ENCODE data around the gene EFCAB13.

The EFCAB13 gene

DNA sequence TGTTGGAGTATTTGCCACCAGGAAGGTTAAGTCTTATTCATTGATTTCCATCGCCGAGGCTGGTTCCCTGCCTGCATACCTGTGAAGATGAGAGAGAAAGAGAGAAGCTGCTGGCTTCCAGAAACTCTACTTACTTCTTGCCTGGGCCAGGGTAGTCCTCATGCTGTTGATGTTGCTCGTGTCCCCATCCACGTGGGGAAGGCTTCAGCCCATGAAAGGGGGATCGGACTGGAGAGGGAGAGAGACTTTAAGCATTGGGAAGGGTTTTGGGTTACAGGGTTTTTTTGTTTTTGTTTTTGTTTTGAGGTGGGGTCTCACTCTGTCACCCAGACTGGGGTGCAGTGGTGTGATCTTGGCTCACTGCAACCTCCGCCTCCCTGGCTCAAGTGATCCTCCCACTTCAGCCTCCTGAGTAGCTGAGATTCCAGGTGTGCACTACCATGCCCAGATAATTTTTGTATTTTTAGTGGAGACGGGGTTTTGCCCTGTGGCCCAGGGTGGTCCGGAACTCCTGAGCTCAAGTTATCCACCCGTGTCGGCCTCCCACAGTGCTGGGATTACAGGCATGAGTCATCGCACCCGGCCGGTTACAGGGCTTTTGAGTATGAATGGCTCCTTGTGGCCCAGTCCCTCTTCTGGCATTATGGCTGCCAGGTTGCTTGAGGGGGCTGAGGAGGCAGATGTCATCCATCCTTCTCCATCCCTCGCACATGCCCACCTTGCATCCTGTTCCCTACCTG is 43.5 kb upstream of the EFCAB13 start:
- no peaks in the 10 kb centered on the region for H3K9me3 ChIP-seq (ENCODE audit: control insufficient read depth, low read length)
- 72 to 73% methylated on average over 8 to 11 of the region's 14 CpGs for WGBS, 2 experiments (ENCODE audit: insufficient coverage in 2 of 2)
- H3K27ac ChIP-seq (ENCODE audit: low read depth, low read length, severe bottlenecking) = no peak overlapping the region
- peaks cover 28% of the 10 kb centered on the region for H3K4me1 ChIP-seq (ENCODE audit: control insufficient read depth, insufficient read depth, low read length, poor library complexity, severe bottlenecking)
- no peak overlapping the region for H3K4me3 ChIP-seq (ENCODE audit: extremely low read depth, insufficient read depth, low read length, poor library complexity, severe bottlenecking)
- no peaks in the 10 kb centered on the region for H3K36me3 ChIP-seq (ENCODE audit: control insufficient read depth, insufficient read depth, low read length)

DNA sequence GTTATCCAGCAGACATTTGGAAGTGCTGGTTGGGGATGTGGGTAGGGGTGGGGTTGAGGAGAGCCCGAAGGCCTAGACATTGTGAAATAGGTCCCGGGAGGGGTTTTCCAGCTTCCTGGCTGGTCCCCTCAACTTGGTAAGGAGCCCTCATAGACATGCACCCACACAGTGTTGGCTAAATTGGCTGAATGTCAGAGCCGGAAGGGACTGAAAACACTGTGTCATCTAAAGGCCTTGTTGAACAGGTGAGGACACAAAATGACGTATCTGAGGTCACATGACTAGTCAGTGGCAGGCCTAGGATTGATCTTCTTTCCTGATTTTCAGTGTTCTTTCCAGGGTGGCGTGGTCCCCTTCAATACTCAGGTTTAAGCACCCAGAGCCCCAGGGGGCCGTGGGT is 42.5 kb upstream of the EFCAB13 start:
- no peak overlapping the region for H3K27ac ChIP-seq (ENCODE audit: low read depth, low read length, severe bottlenecking)
- 98 to 100% methylated on average over 3 to 4 of the region's 6 CpGs for WGBS, 2 experiments (ENCODE audit: insufficient coverage in 2 of 2)
- no peaks in the 10 kb centered on the region for H3K36me3 ChIP-seq (ENCODE audit: control insufficient read depth, insufficient read depth, low read length)
- no peak overlapping the region for H3K4me3 ChIP-seq (ENCODE audit: extremely low read depth, insufficient read depth, low read length, poor library complexity, severe bottlenecking)
- no peaks in the 10 kb centered on the region for H3K9me3 ChIP-seq (ENCODE audit: control insufficient read depth, low read length)
- peaks cover 18% of the 10 kb centered on the region for H3K4me1 ChIP-seq (ENCODE audit: control insufficient read depth, insufficient read depth, low read length, poor library complexity, severe bottlenecking)

DNA sequence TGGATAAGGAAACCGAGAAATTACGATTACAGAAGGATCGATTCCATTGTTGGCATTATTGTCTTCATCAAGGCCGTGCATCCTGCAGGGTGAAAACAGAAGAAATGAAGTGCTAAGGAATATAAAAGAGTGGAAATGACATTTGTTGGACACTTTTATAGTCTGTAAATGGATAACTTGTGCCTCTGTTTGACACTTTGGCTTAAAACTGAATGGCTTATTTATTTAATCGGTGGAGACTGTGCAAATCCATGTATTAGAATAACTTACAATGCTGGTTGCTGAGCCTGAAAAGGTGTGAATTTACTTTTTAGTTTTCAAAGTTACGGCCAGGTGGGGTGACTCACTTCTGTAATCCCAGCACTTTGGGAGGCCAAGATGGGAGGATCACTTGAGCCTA is 38.8 kb upstream of the EFCAB13 start:
- H3K4me3 ChIP-seq (ENCODE audit: extremely low read depth, insufficient read depth, low read length, poor library complexity, severe bottlenecking) = no peak overlapping the region
- H3K36me3 ChIP-seq (ENCODE audit: control insufficient read depth, insufficient read depth, low read length) = no peaks in the 10 kb centered on the region
- no peaks in the 10 kb centered on the region for H3K9me3 ChIP-seq (ENCODE audit: control insufficient read depth, low read length)
- H3K4me1 ChIP-seq (ENCODE audit: control insufficient read depth, insufficient read depth, low read length, poor library complexity, severe bottlenecking) = peaks cover 7% of the 10 kb centered on the region
- 93% methylated on average over 5 of the region's 6 CpGs for WGBS, 2 experiments (ENCODE audit: insufficient coverage in 2 of 2)
- no peak overlapping the region for H3K27ac ChIP-seq (ENCODE audit: low read depth, low read length, severe bottlenecking)

DNA sequence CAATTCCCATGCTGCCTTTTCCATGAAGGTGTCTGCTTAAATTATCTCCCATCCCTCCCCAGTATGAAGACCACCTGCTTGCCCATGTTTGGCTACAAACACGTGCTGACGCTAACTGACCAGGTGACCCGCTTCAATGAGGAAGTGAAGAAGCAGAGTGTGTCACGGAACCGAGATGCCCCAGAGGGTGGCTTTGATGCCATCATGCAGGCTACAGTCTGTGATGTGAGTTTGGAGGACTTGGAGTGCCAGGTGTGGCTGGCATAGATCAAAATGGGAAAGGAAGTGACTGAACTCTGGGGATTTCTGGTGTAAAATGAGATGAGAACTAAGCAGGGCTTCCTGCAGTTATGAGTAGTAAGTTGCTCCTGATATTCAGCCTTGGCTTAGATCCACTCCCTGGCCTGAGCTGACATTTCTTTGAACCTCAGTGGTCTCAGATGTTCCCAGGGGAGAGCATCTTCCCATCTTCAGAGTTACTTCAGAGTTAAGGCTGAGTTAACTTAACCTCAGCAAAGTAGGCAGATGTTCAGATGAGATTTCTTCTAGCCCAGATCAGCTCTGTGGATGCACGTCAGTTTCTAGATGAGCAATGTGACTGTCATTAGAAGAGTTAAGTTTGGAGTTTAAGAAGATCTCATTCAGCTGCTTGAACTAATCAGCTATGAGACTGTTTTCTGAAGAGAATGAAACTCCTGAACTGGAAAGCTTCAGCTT is 37.4 kb upstream of the EFCAB13 start:
- H3K4me3 ChIP-seq (ENCODE audit: extremely low read depth, insufficient read depth, low read length, poor library complexity, severe bottlenecking) = no peak overlapping the region
- 94 to 100% methylated on average over 6 of the region's 6 CpGs for WGBS, 2 experiments (ENCODE audit: insufficient coverage in 2 of 2)
- H3K27ac ChIP-seq (ENCODE audit: low read depth, low read length, severe bottlenecking) = no peak overlapping the region
- H3K36me3 ChIP-seq (ENCODE audit: control insufficient read depth, insufficient read depth, low read length) = no peaks in the 10 kb centered on the region
- H3K9me3 ChIP-seq (ENCODE audit: control insufficient read depth, low read length) = no peaks in the 10 kb centered on the region
- H3K4me1 ChIP-seq (ENCODE audit: control insufficient read depth, insufficient read depth, low read length, poor library complexity, severe bottlenecking) = no peaks in the 10 kb centered on the region

DNA sequence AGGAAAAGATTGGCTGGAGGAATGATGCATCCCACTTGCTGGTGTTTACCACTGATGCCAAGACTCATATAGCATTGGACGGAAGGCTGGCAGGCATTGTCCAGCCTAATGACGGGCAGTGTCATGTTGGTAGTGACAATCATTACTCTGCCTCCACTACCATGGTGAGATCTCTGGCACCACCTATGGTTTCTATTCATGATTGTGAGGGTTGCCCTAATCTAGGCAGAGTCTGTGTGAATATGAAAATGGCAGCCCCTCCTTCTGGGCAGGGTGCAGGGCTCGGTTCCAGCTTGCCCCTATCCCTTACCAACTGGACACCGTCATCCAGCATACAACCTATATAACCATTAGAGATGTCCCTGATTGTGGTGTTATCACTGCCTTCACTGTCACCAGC is 36.7 kb upstream of the EFCAB13 start:
- Histone ChIP-seq H3K36me3 (ENCODE audit: control insufficient read depth, insufficient read depth, low read length) (no peaks in the 10 kb centered on the region), H3K4me1 (ENCODE audit: control insufficient read depth, insufficient read depth, low read length, poor library complexity, severe bottlenecking) (no peaks in the 10 kb centered on the region), H3K27ac (ENCODE audit: low read depth, low read length, severe bottlenecking) (no peak overlapping the region), H3K4me3 (ENCODE audit: extremely low read depth, insufficient read depth, low read length, poor library complexity, severe bottlenecking) (no peak overlapping the region), H3K9me3 (ENCODE audit: control insufficient read depth, low read length) (no peaks in the 10 kb centered on the region)
- WGBS, 2 experiments (ENCODE audit: insufficient coverage in 2 of 2) = 100% methylated on average over 1 of the region's 4 CpGs; no CpG with 5 or more reads in 1 of the 2 experiments

DNA sequence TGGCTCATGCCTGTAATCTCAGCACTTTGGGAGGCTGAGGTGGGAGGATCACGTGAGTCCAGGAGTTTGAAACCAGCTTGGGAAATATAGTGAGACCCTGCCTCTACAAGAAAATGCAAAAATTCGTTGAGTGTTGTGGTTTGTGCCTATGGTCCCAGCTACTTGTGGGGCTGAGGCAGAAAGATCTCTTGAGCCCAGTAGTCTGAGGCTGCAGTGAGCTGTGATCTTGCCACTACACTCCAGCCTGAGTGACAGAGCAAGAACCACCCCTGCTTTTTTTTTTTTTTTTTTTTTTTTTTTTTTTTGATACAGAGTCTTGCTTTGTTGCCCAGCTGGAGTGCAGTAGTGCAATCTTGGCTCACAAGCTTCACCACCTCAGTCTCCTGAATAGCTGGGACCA is 36.1 kb upstream of the EFCAB13 start:
- H3K9me3 ChIP-seq (ENCODE audit: control insufficient read depth, low read length) = no peaks in the 10 kb centered on the region
- H3K36me3 ChIP-seq (ENCODE audit: control insufficient read depth, insufficient read depth, low read length) = no peaks in the 10 kb centered on the region
- H3K4me3 ChIP-seq (ENCODE audit: extremely low read depth, insufficient read depth, low read length, poor library complexity, severe bottlenecking) = no peak overlapping the region
- H3K4me1 ChIP-seq (ENCODE audit: control insufficient read depth, insufficient read depth, low read length, poor library complexity, severe bottlenecking) = no peaks in the 10 kb centered on the region
- 82 to 100% methylated on average over 1 to 2 of the region's 2 CpGs for WGBS, 2 experiments (ENCODE audit: insufficient coverage in 2 of 2)
- no peak overlapping the region for H3K27ac ChIP-seq (ENCODE audit: low read depth, low read length, severe bottlenecking)

DNA sequence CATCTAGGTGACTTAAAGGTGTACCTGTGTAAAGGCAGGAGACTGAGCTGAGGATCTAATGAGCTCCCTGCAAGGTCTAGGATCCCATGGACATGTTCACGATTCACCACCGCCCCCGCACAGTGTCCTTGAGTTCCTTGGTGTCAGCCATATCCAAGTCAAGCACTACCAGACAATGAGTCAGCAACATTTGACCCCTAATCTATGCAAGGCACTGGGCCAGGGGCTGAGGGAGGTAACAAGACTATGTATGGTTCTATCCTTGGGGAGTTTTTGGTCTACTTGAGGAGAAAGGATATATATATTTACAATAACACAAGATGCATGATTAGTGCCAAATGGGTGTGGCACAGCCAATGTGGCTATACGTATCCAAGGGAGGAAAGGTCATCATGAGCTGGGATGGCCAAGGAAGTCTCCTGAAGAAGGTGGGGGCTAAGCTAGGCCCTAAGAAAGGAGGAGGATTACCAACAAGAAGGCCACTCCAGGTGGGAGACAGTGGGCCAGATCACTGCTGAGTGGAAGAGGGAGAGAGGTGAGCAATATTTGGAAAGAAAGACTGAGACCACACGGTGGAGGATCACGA is 35.1 kb upstream of the EFCAB13 start:
- Histone ChIP-seq H3K4me3 (ENCODE audit: extremely low read depth, insufficient read depth, low read length, poor library complexity, severe bottlenecking) (no peak overlapping the region), H3K27ac (ENCODE audit: low read depth, low read length, severe bottlenecking) (no peak overlapping the region), H3K36me3 (ENCODE audit: control insufficient read depth, insufficient read depth, low read length) (no peaks in the 10 kb centered on the region), H3K4me1 (ENCODE audit: control insufficient read depth, insufficient read depth, low read length, poor library complexity, severe bottlenecking) (no peaks in the 10 kb centered on the region), H3K9me3 (ENCODE audit: control insufficient read depth, low read length) (no peaks in the 10 kb centered on the region)
- 96 to 97% methylated on average over 5 to 6 of the region's 6 CpGs for WGBS, 2 experiments (ENCODE audit: insufficient coverage in 2 of 2)

DNA sequence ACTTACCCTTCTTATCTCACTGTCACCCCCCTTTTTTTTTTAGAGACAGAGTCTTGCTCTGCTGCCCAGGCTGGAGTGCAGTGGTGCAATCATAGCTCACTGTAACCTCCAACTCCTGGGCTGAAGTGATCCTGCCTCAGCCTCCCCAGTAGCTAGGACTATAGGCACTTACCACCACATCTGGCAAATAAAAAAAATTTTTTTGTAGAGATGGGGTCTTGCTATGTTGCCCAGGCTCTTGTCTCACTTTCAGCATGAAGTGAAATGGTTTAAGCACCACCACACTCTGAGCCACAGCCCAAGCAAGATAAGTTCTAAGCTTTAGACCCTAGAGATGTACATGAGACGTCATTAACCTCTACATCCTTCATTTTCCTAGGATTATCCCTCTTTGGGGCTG is 34.5 kb upstream of the EFCAB13 start:
- WGBS, 2 experiments (ENCODE audit: insufficient coverage in 2 of 2) = 83 to 100% methylated on average over 1 of the region's 1 CpG
- no peaks in the 10 kb centered on the region for H3K9me3 ChIP-seq (ENCODE audit: control insufficient read depth, low read length)

DNA sequence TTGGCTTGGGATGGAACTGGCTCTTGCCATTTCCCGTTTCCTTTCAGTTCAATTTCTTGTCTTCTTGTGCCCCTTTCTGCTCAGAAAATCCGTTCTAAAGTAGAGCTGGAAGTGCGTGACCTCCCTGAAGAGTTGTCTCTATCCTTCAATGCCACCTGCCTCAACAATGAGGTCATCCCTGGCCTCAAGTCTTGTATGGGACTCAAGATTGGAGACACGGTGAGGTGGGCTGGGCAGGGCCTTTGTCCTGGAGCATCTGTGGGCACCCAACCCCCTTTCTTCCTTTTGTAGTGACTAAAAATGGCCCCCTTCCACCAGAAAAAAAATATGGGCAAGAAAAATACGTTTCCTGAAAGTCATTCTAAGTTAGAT is 32.9 kb upstream of the EFCAB13 start:
- no peak overlapping the region for H3K27ac ChIP-seq (ENCODE audit: low read depth, low read length, severe bottlenecking)
- no peaks in the 10 kb centered on the region for H3K36me3 ChIP-seq (ENCODE audit: control insufficient read depth, insufficient read depth, low read length)
- no peaks in the 10 kb centered on the region for H3K9me3 ChIP-seq (ENCODE audit: control insufficient read depth, low read length)
- 83 to 93% methylated on average over 2 to 3 of the region's 5 CpGs for WGBS, 2 experiments (ENCODE audit: insufficient coverage in 2 of 2)
- H3K4me1 ChIP-seq (ENCODE audit: control insufficient read depth, insufficient read depth, low read length, poor library complexity, severe bottlenecking) = no peaks in the 10 kb centered on the region
- H3K4me3 ChIP-seq (ENCODE audit: extremely low read depth, insufficient read depth, low read length, poor library complexity, severe bottlenecking) = no peak overlapping the region

More for the DNA sequence above, 34.5 kb upstream of the EFCAB13 start:
- Histone ChIP-seq H3K27ac (ENCODE audit: low read depth, low read length, severe bottlenecking) (no peak overlapping the region), H3K4me3 (ENCODE audit: extremely low read depth, insufficient read depth, low read length, poor library complexity, severe bottlenecking) (no peak overlapping the region), H3K36me3 (ENCODE audit: control insufficient read depth, insufficient read depth, low read length) (no peaks in the 10 kb centered on the region), H3K4me1 (ENCODE audit: control insufficient read depth, insufficient read depth, low read length, poor library complexity, severe bottlenecking) (no peaks in the 10 kb centered on the region)

DNA sequence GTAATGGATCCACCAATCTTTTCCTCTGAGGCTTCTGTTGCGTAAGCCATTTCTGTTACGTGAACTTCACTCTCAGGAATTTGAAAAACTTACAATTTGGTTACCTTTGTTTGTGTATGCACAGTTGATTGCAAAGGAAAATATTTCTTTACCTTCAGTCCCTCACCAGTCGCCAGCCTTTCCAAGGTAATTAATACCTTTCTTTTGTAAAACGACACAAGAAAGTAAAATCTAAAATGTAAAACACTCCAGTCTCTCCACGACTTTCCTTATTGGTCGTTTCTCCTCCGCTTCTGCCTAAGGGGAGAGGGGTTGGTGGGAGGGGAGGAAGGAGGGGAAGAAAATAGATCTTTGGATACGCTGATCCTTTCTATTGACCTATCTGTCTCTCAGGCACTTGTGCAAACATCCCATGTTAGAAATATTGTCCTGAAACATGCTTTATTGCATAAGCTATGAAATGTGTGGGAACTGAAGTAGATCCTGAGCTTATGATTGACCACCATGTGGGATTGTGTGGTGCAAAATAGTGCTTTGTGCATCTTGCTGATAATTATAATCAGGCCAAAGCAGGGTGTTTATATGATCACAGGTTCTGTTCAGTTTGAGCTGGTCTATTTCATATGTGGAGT is 32.4 kb upstream of the EFCAB13 start:
- H3K4me3 ChIP-seq (ENCODE audit: extremely low read depth, insufficient read depth, low read length, poor library complexity, severe bottlenecking) = no peak overlapping the region
- no peaks in the 10 kb centered on the region for H3K4me1 ChIP-seq (ENCODE audit: control insufficient read depth, insufficient read depth, low read length, poor library complexity, severe bottlenecking)
- H3K36me3 ChIP-seq (ENCODE audit: control insufficient read depth, insufficient read depth, low read length) = no peaks in the 10 kb centered on the region
- no peak overlapping the region for H3K27ac ChIP-seq (ENCODE audit: low read depth, low read length, severe bottlenecking)
- 100% methylated on average over 1 of the region's 8 CpGs; no CpG with 5 or more reads in 1 of the 2 experiments for WGBS, 2 experiments (ENCODE audit: insufficient coverage in 2 of 2)
- no peaks in the 10 kb centered on the region for H3K9me3 ChIP-seq (ENCODE audit: control insufficient read depth, low read length)

All from mesodermal cell (in vitro differentiated cells).